CD14-positive monocyte (primary cell): Measurements from ENCODE around the gene RNF213. TPM values are rescaled to one million over a fixed set of nuclear protein-coding genes. Genes with fewer than 3 reads are reported as not detected.

Experiments used
- DNase-seq, 3 donors: peaks; one replicate each; pipeline ENCODE4 v3.0.0-alpha.2; 2011 to 2022
- H2AFZ ChIP-seq: 2 replicates; pipeline ENCODE4 v1.6.0; 2012; ENCODE audit warnings: mild to moderate bottlenecking, low read depth, low read length, inconsistent platforms; ENCODE audit not compliant: insufficient read depth, poor library complexity, severe bottlenecking
- H3K27ac ChIP-seq, 2 donors: 1 replicate in 1 of 2; 2 replicates in 1 of 2; pipeline ENCODE4 v1.5.1; 2012 to 2013; ENCODE audit warnings: low read length in 2 of 2, control low read depth in 1 of 2, inconsistent platforms in 1 of 2, low read depth in 1 of 2, mild to moderate bottlenecking in 1 of 2
- H3K27me3 ChIP-seq, 2 donors: one replicate each; pipeline versions ENCODE4 v1.6.0 to v1.6.1; 2011 to 2013; ENCODE audit warnings: low read length in 2 of 2; ENCODE audit not compliant: control insufficient read depth in 2 of 2, insufficient read depth in 2 of 2
- H3K36me3 ChIP-seq, 2 donors: replicated peaks in 1 of 2; 1 replicate in 1 of 2; 2 replicates in 1 of 2; pipeline versions ENCODE4 v1.5.1 to v1.6.1; 2012 to 2013; ENCODE audit warnings: low read length in 2 of 2, control low read depth in 1 of 2, inconsistent platforms in 1 of 2, mild to moderate bottlenecking in 1 of 2; ENCODE audit not compliant: insufficient read depth in 2 of 2, control insufficient read depth in 1 of 2
- H3K4me1 ChIP-seq, 2 donors: 1 replicate in 1 of 2; 2 replicates in 1 of 2; pipeline versions ENCODE4 v1.5.1 to v1.6.1; 2012 to 2013; ENCODE audit warnings: low read length in 2 of 2, control low read depth in 1 of 2, inconsistent platforms in 1 of 2, mild to moderate bottlenecking in 1 of 2, moderate library complexity in 1 of 2; ENCODE audit not compliant: insufficient read depth in 2 of 2, control insufficient read depth in 1 of 2
- H3K4me2 ChIP-seq: replicated peaks from 2 replicates; pipeline ENCODE3; 2012; ENCODE audit warnings: low read length, moderate library complexity, mild to moderate bottlenecking; ENCODE audit not compliant: poor library complexity, severe bottlenecking; ENCODE audit errors: extremely low read depth
- H3K4me3 ChIP-seq, 3 experiments: fragments of 200-600 bp in 1 of 3; sonication (generic) in 1 of 3; replicated peaks in 1 of 3; 1 replicate in 2 of 3; 2 replicates in 1 of 3; pipeline ENCODE4 v1.5.1; 2011 to 2013; ENCODE audit warnings: low read length in 3 of 3, mild to moderate bottlenecking in 3 of 3, control low read depth in 2 of 3, low read depth in 2 of 3, inconsistent platforms in 1 of 3, moderate library complexity in 1 of 3
- H3K79me2 ChIP-seq: 2 replicates; pipeline ENCODE4 v1.6.0; 2012; ENCODE audit warnings: mild to moderate bottlenecking, control low read depth, inconsistent platforms, low read length, moderate library complexity; ENCODE audit not compliant: insufficient read depth
- H3K9ac ChIP-seq: 2 replicates; pipeline ENCODE4 v1.6.0; 2017; ENCODE audit warnings: low read length, mild to moderate bottlenecking; ENCODE audit not compliant: insufficient read depth, poor library complexity, severe bottlenecking
- H3K9me3 ChIP-seq, 2 donors: replicated peaks in 1 of 2; 1 replicate in 1 of 2; 2 replicates in 1 of 2; pipeline versions ENCODE4 v1.5.1 to v1.6.1; 2012 to 2013; ENCODE audit warnings: low read length in 2 of 2, control low read depth in 1 of 2; ENCODE audit not compliant: control insufficient read depth in 1 of 2, insufficient read depth in 1 of 2
- H4K20me1 ChIP-seq: 2 replicates; pipeline ENCODE4 v1.6.0; 2012; ENCODE audit warnings: mild to moderate bottlenecking, low read length, control low read depth, moderate library complexity; ENCODE audit not compliant: insufficient read depth
- H3K27ac Mint-ChIP-seq, 7 donors: one replicate each; pipeline ENCODE4 v1.8.0; 2020; ENCODE audit warnings: mild to moderate bottlenecking in 7 of 7, mixed read lengths in 7 of 7, moderate library complexity in 6 of 7, inconsistent platforms in 2 of 7
- H3K27me3 Mint-ChIP-seq, 3 donors: one replicate each; pipeline ENCODE4 v1.8.0; 2021 to 2022; ENCODE audit warnings: low read depth in 3 of 3, mild to moderate bottlenecking in 3 of 3, mixed read lengths in 3 of 3, moderate library complexity in 3 of 3, inconsistent platforms in 1 of 3
- H3K36me3 Mint-ChIP-seq, 2 donors: one replicate each; pipeline ENCODE4 v1.8.0; 2020; ENCODE audit warnings: mixed read lengths in 2 of 2, inconsistent platforms in 1 of 2, mild to moderate bottlenecking in 1 of 2
- H3K4me1 Mint-ChIP-seq: one replicate; pipeline ENCODE4 v1.8.0; 2020; ENCODE audit warnings: mild to moderate bottlenecking, mixed read lengths
- H3K4me3 Mint-ChIP-seq, 2 donors: one replicate each; pipeline ENCODE4 v1.8.0; 2020; ENCODE audit warnings: mild to moderate bottlenecking in 2 of 2, mixed read lengths in 2 of 2, moderate library complexity in 1 of 2
- H3K9me3 Mint-ChIP-seq, 7 donors: one replicate each; pipeline ENCODE4 v1.8.0; 2020 to 2022; ENCODE audit warnings: mixed read lengths in 7 of 7, mild to moderate bottlenecking in 6 of 7, moderate library complexity in 6 of 7, inconsistent platforms in 2 of 7
- WGBS: methylation state at CpG from one replicate; pipeline ENCODE4 v1.1.5; 2013; ENCODE audit warnings: missing lambda C conversion rate; ENCODE audit not compliant: insufficient coverage; 5-methylcytosine and 5-hydroxymethylcytosine counted together
- intact Hi-C, 2 donors: fragments of 100-400 bp; cut with micrococcal nuclease; formaldehyde crosslinking; loops; one replicate each; pipeline versions ENCODE4 v1.15.0 to v1.15.1; 2023
- polyA plus RNA-seq, 3 donors: library from polyadenylated mRNA; depleted of rRNA in 1 of 3; unstranded in 2 of 3; stranded (reverse) in 1 of 3; fragments of 300-500 nt in 2 of 3; fragments of >200 nt in 1 of 3; fragmentation: Illumina TruSeq in 2 of 3; gene quantifications; 1 replicate in 2 of 3; 2 replicates in 1 of 3; pipeline ENCODE4 v1.2.3, GENCODE V29; 2012 to 2021
- TF ChIP-seq, protein P1 (sequence below): fragments of 200-600 bp; IDR thresholded peaks from one replicate; pipeline ENCODE4 v1.8.0; 2022; ENCODE audit warnings: antibody characterized with exemption, mild to moderate bottlenecking

The RNF213 gene
- polyA plus RNA-seq, 3 donors = 10.3 to 196 (median 18.1) TPM

DNA sequence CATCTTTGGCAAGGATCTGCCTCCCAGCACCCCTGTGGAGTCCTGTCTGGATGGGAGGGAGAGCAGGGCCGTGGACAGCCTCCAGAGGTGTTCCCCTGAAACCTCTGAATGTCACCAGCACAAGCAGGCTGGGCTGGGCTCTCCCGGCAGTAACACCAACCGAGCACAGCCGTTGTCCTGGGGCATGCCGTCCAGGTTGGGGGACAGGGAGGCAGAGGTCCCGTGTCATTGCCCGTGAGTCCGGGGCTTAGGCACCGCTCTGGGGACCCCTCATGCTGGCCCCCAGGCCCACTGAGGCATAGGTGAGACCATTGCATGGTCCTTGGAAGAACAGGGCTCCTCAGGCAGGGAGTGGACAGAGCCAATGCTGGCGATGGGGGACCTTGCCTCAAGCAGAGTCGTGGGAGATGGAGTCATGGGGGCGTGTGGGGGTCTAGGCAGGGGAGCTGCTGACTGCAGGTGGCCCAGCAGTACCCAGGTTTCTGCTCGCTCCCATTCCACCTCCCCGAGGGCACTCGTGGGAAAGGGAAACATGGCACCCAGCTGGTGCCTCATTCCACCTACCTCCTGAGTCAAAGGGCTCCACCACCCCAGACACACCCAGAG, 171.8 kb downstream of the RNF213 start:
- Mint-ChIP-seq H3K27me3 (peaks cover 3 to 5% (median 4%) of the 10 kb centered on the region in 3 donors), H3K36me3 (no peaks in the 10 kb centered on the region), H3K9me3 (peaks cover 0 to 3% (median 0%) of the 10 kb centered on the region in 7 donors), H3K4me1 (no peaks in the 10 kb centered on the region), H3K27ac (no peak overlapping the region), H3K4me3 (no peak overlapping the region)
- Histone ChIP-seq H3K4me3 (no peak overlapping the region), H3K4me2 (no peak overlapping the region), H3K79me2 (no peaks in the 10 kb centered on the region), H3K36me3 (no peaks in the 10 kb centered on the region), H3K27me3 (no peaks in the 10 kb centered on the region), H3K4me1 (no peaks in the 10 kb centered on the region), H3K9ac (no peak overlapping the region), H3K27ac (no peak overlapping the region), H3K9me3 (no peaks in the 10 kb centered on the region), H4K20me1 (no peaks in the 10 kb centered on the region), H2AFZ (no peak overlapping the region)
- intact Hi-C loops = no loop called here
- DNase-seq = no peak
- TF ChIP-seq, protein P1, sequence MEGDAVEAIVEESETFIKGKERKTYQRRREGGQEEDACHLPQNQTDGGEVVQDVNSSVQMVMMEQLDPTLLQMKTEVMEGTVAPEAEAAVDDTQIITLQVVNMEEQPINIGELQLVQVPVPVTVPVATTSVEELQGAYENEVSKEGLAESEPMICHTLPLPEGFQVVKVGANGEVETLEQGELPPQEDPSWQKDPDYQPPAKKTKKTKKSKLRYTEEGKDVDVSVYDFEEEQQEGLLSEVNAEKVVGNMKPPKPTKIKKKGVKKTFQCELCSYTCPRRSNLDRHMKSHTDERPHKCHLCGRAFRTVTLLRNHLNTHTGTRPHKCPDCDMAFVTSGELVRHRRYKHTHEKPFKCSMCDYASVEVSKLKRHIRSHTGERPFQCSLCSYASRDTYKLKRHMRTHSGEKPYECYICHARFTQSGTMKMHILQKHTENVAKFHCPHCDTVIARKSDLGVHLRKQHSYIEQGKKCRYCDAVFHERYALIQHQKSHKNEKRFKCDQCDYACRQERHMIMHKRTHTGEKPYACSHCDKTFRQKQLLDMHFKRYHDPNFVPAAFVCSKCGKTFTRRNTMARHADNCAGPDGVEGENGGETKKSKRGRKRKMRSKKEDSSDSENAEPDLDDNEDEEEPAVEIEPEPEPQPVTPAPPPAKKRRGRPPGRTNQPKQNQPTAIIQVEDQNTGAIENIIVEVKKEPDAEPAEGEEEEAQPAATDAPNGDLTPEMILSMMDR = no peak
- 84% methylated on average over 14 of the region's 15 CpGs for WGBS

DNA sequence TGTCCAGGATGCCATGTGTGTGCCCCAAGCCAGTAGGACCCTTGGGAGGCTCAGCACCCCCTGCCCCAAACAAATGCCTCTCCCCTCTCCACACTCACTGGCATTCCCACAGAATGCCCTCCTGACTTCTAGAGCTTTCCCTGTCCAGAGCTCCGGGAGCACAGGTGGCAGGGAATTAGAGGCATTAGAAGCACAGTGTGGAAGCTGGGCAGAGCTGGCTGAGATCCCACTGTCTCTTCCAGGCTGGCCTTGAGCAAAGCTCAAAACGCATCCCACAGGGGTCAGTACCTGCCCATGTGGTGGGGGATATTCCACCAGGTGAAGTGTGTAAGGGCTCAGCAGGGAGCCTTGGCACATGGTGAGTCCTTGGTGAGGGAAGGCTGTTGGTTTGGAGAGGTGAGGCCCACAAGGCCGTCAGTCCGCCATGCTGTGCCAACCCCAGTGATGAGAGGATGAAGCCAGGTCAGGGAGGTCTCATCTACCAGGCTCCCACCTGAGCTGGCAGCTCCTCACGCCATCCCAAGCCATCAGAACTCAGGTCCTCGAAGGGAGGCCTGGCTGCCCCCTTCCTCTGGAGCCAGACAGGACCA, 172.4 kb downstream of the RNF213 start:
- Histone ChIP-seq H3K36me3 (no peaks in the 10 kb centered on the region), H3K4me3 (no peak overlapping the region), H3K27ac (no peak overlapping the region), H3K79me2 (no peaks in the 10 kb centered on the region), H3K4me2 (no peak overlapping the region), H4K20me1 (no peaks in the 10 kb centered on the region), H3K4me1 (no peaks in the 10 kb centered on the region), H3K9ac (no peak overlapping the region), H3K9me3 (no peaks in the 10 kb centered on the region), H2AFZ (no peak overlapping the region), H3K27me3 (no peaks in the 10 kb centered on the region)
- Mint-ChIP-seq H3K36me3 (no peaks in the 10 kb centered on the region), H3K27me3 (peaks cover 3 to 5% (median 4%) of the 10 kb centered on the region in 3 donors), H3K4me1 (no peaks in the 10 kb centered on the region), H3K9me3 (peaks cover 0 to 3% (median 0%) of the 10 kb centered on the region in 7 donors), H3K4me3 (no peak overlapping the region), H3K27ac (no peak overlapping the region)
- TF ChIP-seq, protein P1 = no peak
- 91% methylated on average over 3 of the region's 6 CpGs for WGBS
- intact Hi-C loops = no loop called here
- no peak for DNase-seq
